ENCODE measurements around the gene POP5.
"Not testable (repeated sequence)": the region's sequence is repeated elsewhere in the genome, so short reads cannot be mapped to it uniquely, and the experiment has no call there.

- not testable (repeated sequence) for TF ChIP-seq CTCF (IDR thresholded peaks at IDR 0.05; ENCODE audit: low read depth, low read length, missing input control); MAX (IDR thresholded peaks at IDR 0.05); RAD21 (IDR thresholded peaks at IDR 0.05); SP1 (IDR thresholded peaks at IDR 0.05); FOXA1 (IDR thresholded peaks at IDR 0.05); GABPA (IDR thresholded peaks at IDR 0.05 in 1 of 2, conservative IDR thresholded peaks at IDR 0.05 in 1 of 2); HNF4A (conservative IDR thresholded peaks at IDR 0.05); TAF1 (conservative IDR thresholded peaks at IDR 0.05); YY1 (IDR thresholded peaks at IDR 0.05); ATF3 (IDR thresholded peaks at IDR 0.05); REST (IDR thresholded peaks at IDR 0.05); JUND (IDR thresholded peaks at IDR 0.05)
These were observed 30.3 kb upstream of the POP5 start for GRCh38 chr12:120611534-120611933.
